Sigmoid colon (tissue), 7 donors: ENCODE results near the gene BCL2L2. TPM values are rescaled to one million over a fixed set of nuclear protein-coding genes. Genes with fewer than 3 reads are reported as not detected.
"Not testable (repeated sequence)": the region's sequence is repeated elsewhere in the genome, so short reads cannot be mapped to it uniquely, and the experiment has no call there.

ENCODE experiments used
- DNase-seq: peaks from one replicate; pipeline ENCODE4 v3.0.0-alpha.2; 2019
- H3K27ac ChIP-seq, 4 donors: fragments of 200-600 bp; sonication (generic); one replicate each; pipeline ENCODE4 v1.5.1; 2016 to 2019; ENCODE audit warnings: mild to moderate bottlenecking in 1 of 4
- H3K27me3 ChIP-seq, 3 donors: fragments of 200-600 bp; sonication (generic); one replicate each; pipeline ENCODE4 v1.5.1; 2019; ENCODE audit warnings: mild to moderate bottlenecking in 1 of 3
- H3K36me3 ChIP-seq, 4 donors: fragments of 200-600 bp; sonication (generic); one replicate each; pipeline ENCODE4 v1.5.1; 2016 to 2019
- H3K4me1 ChIP-seq, 4 donors: fragments of 200-600 bp; sonication (generic); one replicate each; pipeline ENCODE4 v1.5.1; 2017 to 2019
- H3K4me3 ChIP-seq, 4 donors: fragments of 200-600 bp; sonication (generic); one replicate each; pipeline ENCODE4 v1.5.1; 2017 to 2019; ENCODE audit warnings: mild to moderate bottlenecking in 2 of 4, moderate library complexity in 1 of 4
- H3K9me3 ChIP-seq, 4 donors: fragments of 200-600 bp in 3 of 4; sonication (generic) in 3 of 4; one replicate each; pipeline versions ENCODE4 v1.5.1 to v1.6.1; 2013 to 2019
- EP300 ChIP-seq, 4 donors: sonication (generic); formaldehyde crosslinking; IDR thresholded peaks; one replicate each; pipeline ENCODE4 v1.6.1; 2017; ENCODE audit warnings: antibody characterized with exemption in 4 of 4
- POLR2A ChIP-seq, 2 donors: fragments of 450-650 bp; IDR thresholded peaks; one replicate each; pipeline ENCODE4 v1.6.1; 2016; ENCODE audit warnings: antibody characterized with exemption in 2 of 2, mild to moderate bottlenecking in 2 of 2, moderate library complexity in 2 of 2
- POLR2AphosphoS5 ChIP-seq, 4 donors: sonication (generic); formaldehyde crosslinking; IDR thresholded peaks; one replicate each; pipeline ENCODE4 v1.6.1; 2017; ENCODE audit warnings: antibody characterized with exemption in 4 of 4
- WGBS, 2 donors: extraction: QIAGEN DNeasy Blood & Tissue Kit; methylation state at CpG; one replicate each; pipeline ENCODE4 v1.1.7; 2013; 5-methylcytosine and 5-hydroxymethylcytosine counted together
- intact Hi-C: fragments of 100-400 bp; cut with DNase I; formaldehyde crosslinking; loops from one replicate; pipeline ENCODE4 v1.15.1; 2023
- polyA plus RNA-seq, 3 donors: library from polyadenylated mRNA; stranded (reverse); fragments of 200-250 nt; gene quantifications; one replicate each; pipeline ENCODE4 v1.2.3, GENCODE V29; 2013
- total RNA-seq, 4 donors: library from RNA; depleted of rRNA; stranded (reverse); fragments of >200 nt; gene quantifications; one replicate each; pipeline ENCODE4 v1.1.0, GENCODE V29; 2016
- TF ChIP-seq, protein P1 (sequence below), 4 experiments: fragments of 450-650 bp in 3 of 4; fragments of 200-600 bp in 1 of 4; IDR thresholded peaks; one replicate each; pipeline ENCODE4 v1.5.1; 2016 to 2019; ENCODE audit warnings: antibody characterized with exemption in 4 of 4, mild to moderate bottlenecking in 3 of 4, moderate library complexity in 2 of 4
- donor health status: healthy with polysubstance abuse.
- donor health status: Bipolar disorder and iron deficiency.
- donor health status: healthy.

Gene BCL2L2
- total and polyA plus RNA-seq, 7 donors: 57.0 to 118 (median 75.9) TPM

- peaks cover 0 to 32% (median 23%) of the 10 kb centered on the region in 4 donors for H3K4me1 ChIP-seq
- WGBS, 2 donors: 87 to 93% methylated on average over 7 of the region's 7 CpGs
- intact Hi-C loops: loop anchor here (5.0 to 10.0 kb wide), 2 partner anchors 142 to 230 kb away; partner anchors contain the start of genes NGDN, THTPA and ZFHX2
Measured at GRCh38 chr14:23324993-23325392, 18.4 kb downstream of the BCL2L2 start.

DNA sequence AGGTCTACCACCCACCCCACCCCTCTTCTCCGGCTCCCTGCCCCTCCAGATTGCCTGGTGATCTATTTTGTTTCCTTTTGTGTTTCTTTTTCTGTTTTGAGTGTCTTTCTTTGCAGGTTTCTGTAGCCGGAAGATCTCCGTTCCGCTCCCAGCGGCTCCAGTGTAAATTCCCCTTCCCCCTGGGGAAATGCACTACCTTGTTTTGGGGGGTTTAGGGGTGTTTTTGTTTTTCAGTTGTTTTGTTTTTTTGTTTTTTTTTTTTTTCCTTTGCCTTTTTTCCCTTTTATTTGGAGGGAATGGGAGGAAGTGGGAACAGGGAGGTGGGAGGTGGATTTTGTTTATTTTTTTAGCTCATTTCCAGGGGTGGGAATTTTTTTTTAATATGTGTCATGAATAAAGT is 19.1 kb downstream of the BCL2L2 start:
- not testable (repeated sequence) for H3K27ac ChIP-seq, DNase-seq, H3K9me3 ChIP-seq, H3K4me3 ChIP-seq, H3K27me3 ChIP-seq
- WGBS, 2 donors: 95 to 96% methylated on average over 5 of the region's 5 CpGs
- intact Hi-C loops: loop anchor here (5.0 to 10.0 kb wide), 2 partner anchors 142 to 229 kb away; partner anchors contain the start of genes NGDN, THTPA and ZFHX2
- Histone ChIP-seq H3K4me1 (peaks cover 0 to 25% (median 17%) of the 10 kb centered on the region in 4 donors), H3K36me3 (peaks cover 17 to 32% (median 19%) of the 10 kb centered on the region in 4 donors)

More at GRCh38 chr14:23324993-23325392, 18.4 kb downstream of the BCL2L2 start:
- Histone ChIP-seq H3K4me3 (no peak overlapping the region), H3K9me3 (no peaks in the 10 kb centered on the region), H3K36me3 (peaks cover 17 to 32% (median 19%) of the 10 kb centered on the region in 4 donors), H3K27me3 (no peaks in the 10 kb centered on the region), H3K27ac (no peak overlapping the region)
- TF ChIP-seq, protein P1, sequence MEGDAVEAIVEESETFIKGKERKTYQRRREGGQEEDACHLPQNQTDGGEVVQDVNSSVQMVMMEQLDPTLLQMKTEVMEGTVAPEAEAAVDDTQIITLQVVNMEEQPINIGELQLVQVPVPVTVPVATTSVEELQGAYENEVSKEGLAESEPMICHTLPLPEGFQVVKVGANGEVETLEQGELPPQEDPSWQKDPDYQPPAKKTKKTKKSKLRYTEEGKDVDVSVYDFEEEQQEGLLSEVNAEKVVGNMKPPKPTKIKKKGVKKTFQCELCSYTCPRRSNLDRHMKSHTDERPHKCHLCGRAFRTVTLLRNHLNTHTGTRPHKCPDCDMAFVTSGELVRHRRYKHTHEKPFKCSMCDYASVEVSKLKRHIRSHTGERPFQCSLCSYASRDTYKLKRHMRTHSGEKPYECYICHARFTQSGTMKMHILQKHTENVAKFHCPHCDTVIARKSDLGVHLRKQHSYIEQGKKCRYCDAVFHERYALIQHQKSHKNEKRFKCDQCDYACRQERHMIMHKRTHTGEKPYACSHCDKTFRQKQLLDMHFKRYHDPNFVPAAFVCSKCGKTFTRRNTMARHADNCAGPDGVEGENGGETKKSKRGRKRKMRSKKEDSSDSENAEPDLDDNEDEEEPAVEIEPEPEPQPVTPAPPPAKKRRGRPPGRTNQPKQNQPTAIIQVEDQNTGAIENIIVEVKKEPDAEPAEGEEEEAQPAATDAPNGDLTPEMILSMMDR (IDR thresholded peaks at IDR 0.05): no peak
- TF ChIP-seq POLR2AphosphoS5 (IDR thresholded peaks at IDR 0.05): no peak
- TF ChIP-seq POLR2A (IDR thresholded peaks at IDR 0.05): no peak
- no peak for TF ChIP-seq EP300 (IDR thresholded peaks at IDR 0.05)
- DNase-seq: no peak

GRCh38 chr14:23326491-23327332 is 20.1 kb downstream of the BCL2L2 start:
- DNase-seq: no peak
- no peaks in the 10 kb centered on the region for H3K9me3 ChIP-seq
- peaks cover 17 to 32% (median 19%) of the 10 kb centered on the region in 4 donors for H3K36me3 ChIP-seq
- peaks cover 0 to 25% (median 17%) of the 10 kb centered on the region in 4 donors for H3K4me1 ChIP-seq
- no peak overlapping the region for H3K4me3 ChIP-seq
- TF ChIP-seq, protein P1 (IDR thresholded peaks at IDR 0.05): no peak
- TF ChIP-seq POLR2AphosphoS5 (IDR thresholded peaks at IDR 0.05): no peak
- TF ChIP-seq POLR2A (IDR thresholded peaks at IDR 0.05): no peak
- no peak for TF ChIP-seq EP300 (IDR thresholded peaks at IDR 0.05)
- H3K27ac ChIP-seq: no peak overlapping the region
- intact Hi-C loops: loop anchor here (5.0 to 10.0 kb wide), 2 partner anchors 141 to 228 kb away; partner anchors contain the start of genes NGDN, THTPA and ZFHX2
- no peaks in the 10 kb centered on the region for H3K27me3 ChIP-seq
- WGBS, 2 donors: 78 to 86% methylated on average over 13 of the region's 13 CpGs

- peak; percentile 87 for DNase-seq
- WGBS, 2 donors: 32 to 48% methylated on average over 4 of the region's 4 CpGs
- TF ChIP-seq, protein P1 (IDR thresholded peaks at IDR 0.05): peak; percentile 77 to 90 (median 85)
- no peak for TF ChIP-seq POLR2A (IDR thresholded peaks at IDR 0.05)
- peaks cover 17 to 26% (median 19%) of the 10 kb centered on the region in 4 donors for H3K36me3 ChIP-seq
- no peaks in the 10 kb centered on the region for H3K27me3 ChIP-seq
- no peak overlapping the region for H3K4me3 ChIP-seq
- peaks cover 0 to 14% (median 5%) of the 10 kb centered on the region in 4 donors for H3K4me1 ChIP-seq
- H3K27ac ChIP-seq: no peak overlapping the region
- intact Hi-C loops: loop anchor here (1.0 to 10.0 kb wide), 3 partner anchors 52 to 227 kb away; partner anchors contain the start of genes NGDN, THTPA and ZFHX2
- no peaks in the 10 kb centered on the region for H3K9me3 ChIP-seq
Measured at GRCh38 chr14:23327947-23328744, 21.5 kb downstream of the BCL2L2 start.

GRCh38 chr14:23335623-23336022 is 29.0 kb downstream of the BCL2L2 start:
- no peaks in the 10 kb centered on the region for H3K36me3 ChIP-seq
- no peaks in the 10 kb centered on the region for H3K27me3 ChIP-seq
- 88% methylated on average over 5 of the region's 5 CpGs for WGBS, 2 donors
- no peak overlapping the region for H3K4me3 ChIP-seq
- no peak for DNase-seq
- TF ChIP-seq EP300 (IDR thresholded peaks at IDR 0.05) (no peak), POLR2A (IDR thresholded peaks at IDR 0.05) (no peak)
- TF ChIP-seq, protein P1 (IDR thresholded peaks at IDR 0.05): no peak
- intact Hi-C loops: no loop called here
- H3K9me3 ChIP-seq: no peaks in the 10 kb centered on the region
- no peaks in the 10 kb centered on the region for H3K4me1 ChIP-seq
- no peak overlapping the region for H3K27ac ChIP-seq
